GM19372 (cell line): ENCODE results near the gene NUDC.
"Not testable (repeated sequence)": the region's sequence is repeated elsewhere in the genome, so short reads cannot be mapped to it uniquely, and the experiment has no call there.

Experiments used
- ATAC-seq: cut with Tn5 transposase; IDR thresholded peaks from one replicate; pipeline ENCODE4 v1.9.1; 2021; ENCODE audit warnings: mild to moderate bottlenecking, low read depth, moderate library complexity; ENCODE audit not compliant: unreplicated experiment

NUDC gene

GRCh38 chr1:26921540-26922430 lies at the start of gene NUDC:
Gene NUDC, plus strand, starts transcription at chr1:26921743. Its CDS starts 106 bp downstream, at chr1:26921849.
- ATAC-seq, result peak; percentile 96

- ATAC-seq, result not testable (repeated sequence)
Observed at GRCh38 chr1:26873097-26873496, 48.4 kb upstream of the NUDC start.

- ATAC-seq, result no peak
Observed at GRCh38 chr1:26874896-26875295, 46.6 kb upstream of the NUDC start.

GRCh38 chr1:26877326-26877725 lies 44.2 kb upstream of the NUDC start:
- no peak for ATAC-seq

- no peak for ATAC-seq
Observed at GRCh38 chr1:26879793-26880192, 41.8 kb upstream of the NUDC start.

- ATAC-seq, result not testable (repeated sequence)
Observed at GRCh38 chr1:26881611-26882010, 39.9 kb upstream of the NUDC start.

GRCh38 chr1:26882696-26883463 lies 38.7 kb upstream of the NUDC start:
- ATAC-seq, result no peak

GRCh38 chr1:26887125-26887524 lies 34.4 kb upstream of the NUDC start:
- no peak for ATAC-seq

- no peak for ATAC-seq
Observed at GRCh38 chr1:26888231-26888630, 33.3 kb upstream of the NUDC start.

GRCh38 chr1:26889551-26890466 lies 31.7 kb upstream of the NUDC start, which contains the start of gene GPN2:
Gene GPN2, minus strand, starts transcription at chr1:26890283. Its CDS starts 187 bp downstream, at chr1:26890096.
- ATAC-seq, result peak; percentile 88

- ATAC-seq, result peak; percentile 10
Observed at GRCh38 chr1:26890467-26890796, 31.1 kb upstream of the NUDC start.

GRCh38 chr1:26894263-26894662 lies 27.3 kb upstream of the NUDC start:
- no peak for ATAC-seq

GRCh38 chr1:26897351-26897750 lies 24.2 kb upstream of the NUDC start:
- no peak for ATAC-seq

GRCh38 chr1:26900001-26900814 lies 21.3 kb upstream of the NUDC start, which contains the start of gene GPATCH3:
Gene GPATCH3, minus strand, starts transcription at chr1:26900467. Its CDS starts 25 bp downstream, at chr1:26900442.
- no peak for ATAC-seq

GRCh38 chr1:26900815-26901511 lies 20.6 kb upstream of the NUDC start:
- ATAC-seq, result no peak

GRCh38 chr1:26907071-26907917 lies 14.2 kb upstream of the NUDC start:
- ATAC-seq, result no peak

GRCh38 chr1:26909951-26910342 lies 11.6 kb upstream of the NUDC start:
- no peak for ATAC-seq
